GM21447 (cell line): Measurements from ENCODE around the gene WWC1.

ENCODE experiments used
- ATAC-seq: cut with Tn5 transposase; IDR thresholded peaks from one replicate; pipeline ENCODE4 v1.9.1; 2021; ENCODE audit not compliant: unreplicated experiment

WWC1 gene

GRCh38 chr5:168359820-168360460 lies 68.5 kb downstream of the WWC1 start:
- ATAC-seq: no peak

- ATAC-seq: no peak
These were observed 69.3 kb downstream of the WWC1 start for GRCh38 chr5:168360521-168361285.

- ATAC-seq: no peak
These were observed 70.8 kb downstream of the WWC1 start for GRCh38 chr5:168362097-168362885.

- no peak for ATAC-seq
These were observed 72.8 kb downstream of the WWC1 start for GRCh38 chr5:168364151-168364661.

- no peak for ATAC-seq
These were observed 73.5 kb downstream of the WWC1 start for GRCh38 chr5:168364750-168365550.

- ATAC-seq: no peak
These were observed 74.2 kb downstream of the WWC1 start for GRCh38 chr5:168365581-168366081.

- ATAC-seq: no peak
These were observed 74.7 kb downstream of the WWC1 start for GRCh38 chr5:168366116-168366515.

GRCh38 chr5:168368854-168369253 lies 77.4 kb downstream of the WWC1 start:
- ATAC-seq: no peak

GRCh38 chr5:168370831-168371230 lies 79.4 kb downstream of the WWC1 start:
- no peak for ATAC-seq

- ATAC-seq: peak; percentile 88
These were observed 81.0 kb downstream of the WWC1 start for GRCh38 chr5:168372356-168372946.

- ATAC-seq: no peak
These were observed 83.1 kb downstream of the WWC1 start for GRCh38 chr5:168374532-168374931.

GRCh38 chr5:168375214-168375613 lies 83.8 kb downstream of the WWC1 start:
- ATAC-seq: no peak

GRCh38 chr5:168377525-168377924 lies 86.1 kb downstream of the WWC1 start:
- ATAC-seq: no peak

GRCh38 chr5:168378741-168379140 lies 87.3 kb downstream of the WWC1 start:
- no peak for ATAC-seq

GRCh38 chr5:168382421-168382820 lies 91.0 kb downstream of the WWC1 start:
- ATAC-seq: no peak

GRCh38 chr5:168390491-168390890 lies 99.0 kb downstream of the WWC1 start:
- no peak for ATAC-seq

GRCh38 chr5:168393773-168394172 lies 102.3 kb downstream of the WWC1 start:
- no peak for ATAC-seq

GRCh38 chr5:168400429-168401220 lies 109.2 kb downstream of the WWC1 start:
- no peak for ATAC-seq

- ATAC-seq: no peak
These were observed 109.8 kb downstream of the WWC1 start for GRCh38 chr5:168401226-168401625.
